Measurements from ENCODE around the gene UQCRFS1. TPM values are rescaled to one million over a fixed set of nuclear protein-coding genes. Genes with fewer than 3 reads are reported as not detected.

UQCRFS1 gene
- total and polyA plus RNA-seq, 12 donors, result 13.0 to 131 (median 54.4) TPM

DNA sequence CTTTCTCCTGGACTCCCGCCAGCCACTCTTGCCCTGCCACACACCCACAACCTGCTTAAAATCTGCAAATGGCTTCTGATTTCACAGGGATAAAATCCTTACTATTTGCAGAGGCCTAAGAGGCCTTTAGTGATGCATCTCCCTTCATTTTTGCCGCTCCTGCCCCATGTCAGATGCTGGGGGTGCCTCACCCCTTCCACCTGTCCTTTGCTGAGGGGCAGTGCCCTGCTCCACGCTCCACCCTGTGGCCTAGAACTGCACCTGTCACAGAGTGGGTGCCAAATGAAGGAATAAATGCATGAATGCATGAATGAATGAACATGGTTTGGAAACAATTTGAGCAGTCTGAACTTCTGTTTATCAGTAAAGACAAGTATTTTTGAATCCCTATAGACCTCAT is 34.1 kb upstream of the UQCRFS1 start:
- no peaks in the 10 kb centered on the region for H3K4me1 ChIP-seq (replicated peaks in 1 of 2)
- DNase-seq, result no peak
- H3K27ac ChIP-seq, result no peak overlapping the region
- TF ChIP-seq, protein P1, sequence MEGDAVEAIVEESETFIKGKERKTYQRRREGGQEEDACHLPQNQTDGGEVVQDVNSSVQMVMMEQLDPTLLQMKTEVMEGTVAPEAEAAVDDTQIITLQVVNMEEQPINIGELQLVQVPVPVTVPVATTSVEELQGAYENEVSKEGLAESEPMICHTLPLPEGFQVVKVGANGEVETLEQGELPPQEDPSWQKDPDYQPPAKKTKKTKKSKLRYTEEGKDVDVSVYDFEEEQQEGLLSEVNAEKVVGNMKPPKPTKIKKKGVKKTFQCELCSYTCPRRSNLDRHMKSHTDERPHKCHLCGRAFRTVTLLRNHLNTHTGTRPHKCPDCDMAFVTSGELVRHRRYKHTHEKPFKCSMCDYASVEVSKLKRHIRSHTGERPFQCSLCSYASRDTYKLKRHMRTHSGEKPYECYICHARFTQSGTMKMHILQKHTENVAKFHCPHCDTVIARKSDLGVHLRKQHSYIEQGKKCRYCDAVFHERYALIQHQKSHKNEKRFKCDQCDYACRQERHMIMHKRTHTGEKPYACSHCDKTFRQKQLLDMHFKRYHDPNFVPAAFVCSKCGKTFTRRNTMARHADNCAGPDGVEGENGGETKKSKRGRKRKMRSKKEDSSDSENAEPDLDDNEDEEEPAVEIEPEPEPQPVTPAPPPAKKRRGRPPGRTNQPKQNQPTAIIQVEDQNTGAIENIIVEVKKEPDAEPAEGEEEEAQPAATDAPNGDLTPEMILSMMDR (IDR thresholded peaks at IDR 0.05), result no peak
- TF ChIP-seq POLR2A (IDR thresholded peaks at IDR 0.05), result no peak
- intact Hi-C loops (cut with DNase I), result no loop called here
- H3K36me3 ChIP-seq (replicated peaks in 1 of 2), result no peaks in the 10 kb centered on the region
- 61 to 82% (median 76%) methylated on average over 2 to 3 of the region's 3 CpGs for WGBS, 4 donors
- H3K9me3 ChIP-seq (replicated peaks in 1 of 3), result no peaks in the 10 kb centered on the region
- no peaks in the 10 kb centered on the region for H3K27me3 ChIP-seq
- no peak overlapping the region for H3K4me3 ChIP-seq

DNA sequence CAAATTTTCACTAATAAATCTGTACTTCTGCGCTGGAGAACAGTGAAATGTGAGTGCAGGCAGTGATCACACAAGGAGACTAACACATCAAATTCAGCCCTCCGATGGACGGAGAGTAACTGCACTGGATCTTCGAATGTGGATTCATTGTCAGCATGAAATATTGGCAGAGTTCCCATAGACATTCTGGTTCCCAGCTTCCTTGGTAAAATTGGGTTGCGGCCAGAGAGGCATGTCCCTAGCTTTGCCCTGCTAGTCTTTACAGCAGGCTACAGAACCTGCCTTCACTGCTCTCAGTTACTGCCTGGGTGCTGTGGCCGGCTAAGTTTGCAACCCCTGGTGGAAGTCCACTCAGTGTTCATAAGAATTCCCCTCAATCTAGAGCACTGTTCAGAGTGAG is 32.3 kb upstream of the UQCRFS1 start:
- 25 to 51% (median 35%) methylated on average over 4 to 6 of the region's 6 CpGs for WGBS, 4 donors
- Histone ChIP-seq H3K4me1 (replicated peaks in 1 of 2) (no peaks in the 10 kb centered on the region), H3K27me3 (no peaks in the 10 kb centered on the region), H3K36me3 (replicated peaks in 1 of 2) (no peaks in the 10 kb centered on the region), H3K27ac (no peak overlapping the region), H3K4me3 (no peak overlapping the region), H3K9me3 (replicated peaks in 1 of 3) (no peaks in the 10 kb centered on the region)
- intact Hi-C loops (cut with DNase I), result no loop called here
- TF ChIP-seq POLR2A (IDR thresholded peaks at IDR 0.05), result no peak
- TF ChIP-seq, protein P1 (IDR thresholded peaks at IDR 0.05), result no peak
- peak in 3 of 7 donors; percentile 20 to 49 (median 26) for DNase-seq

GRCh38 chr19:29241324-29241723 is 28.4 kb upstream of the UQCRFS1 start:
- no peak for DNase-seq
- Histone ChIP-seq H3K27me3 (peaks cover 3% of the 10 kb centered on the region), H3K4me3 (no peak overlapping the region), H3K36me3 (replicated peaks in 1 of 2) (no peaks in the 10 kb centered on the region), H3K4me1 (replicated peaks in 1 of 2) (no peaks in the 10 kb centered on the region), H3K27ac (no peak overlapping the region), H3K9me3 (replicated peaks in 1 of 3) (peaks cover 0 to 3% (median 0%) of the 10 kb centered on the region in 3 donors)
- no peak for TF ChIP-seq POLR2A (IDR thresholded peaks at IDR 0.05)
- TF ChIP-seq, protein P1 (IDR thresholded peaks at IDR 0.05), result no peak
- intact Hi-C loops (cut with DNase I), result no loop called here

GRCh38 chr19:29239213-29239776 is 26.3 kb upstream of the UQCRFS1 start:
- intact Hi-C loops (cut with DNase I), result no loop called here
- peaks cover 0 to 5% (median 0%) of the 10 kb centered on the region in 3 donors for H3K9me3 ChIP-seq (replicated peaks in 1 of 3)
- TF ChIP-seq, protein P1 (IDR thresholded peaks at IDR 0.05), result no peak
- no peak for TF ChIP-seq POLR2A (IDR thresholded peaks at IDR 0.05)
- no peaks in the 10 kb centered on the region for H3K4me1 ChIP-seq (replicated peaks in 1 of 2)
- DNase-seq, result peak in 1 of 7 donors; percentile 14
- WGBS, 4 donors, result 25 to 42% (median 30%) methylated on average over 2 of the region's 2 CpGs
- H3K36me3 ChIP-seq (replicated peaks in 1 of 2), result no peaks in the 10 kb centered on the region
- no peak overlapping the region for H3K27ac ChIP-seq
- peaks cover 3% of the 10 kb centered on the region for H3K27me3 ChIP-seq
- H3K4me3 ChIP-seq, result no peak overlapping the region
